ENCODE data around the gene PRKCD. TPM values are rescaled to one million over a fixed set of nuclear protein-coding genes. Genes with fewer than 3 reads are reported as not detected.

Gene PRKCD
- total RNA-seq (2014; rRNA removed; shearing (Covaris generic); ENCODE audit: low replicate concordance) = 22.7 and 27.9 TPM in 2 replicates

DNA sequence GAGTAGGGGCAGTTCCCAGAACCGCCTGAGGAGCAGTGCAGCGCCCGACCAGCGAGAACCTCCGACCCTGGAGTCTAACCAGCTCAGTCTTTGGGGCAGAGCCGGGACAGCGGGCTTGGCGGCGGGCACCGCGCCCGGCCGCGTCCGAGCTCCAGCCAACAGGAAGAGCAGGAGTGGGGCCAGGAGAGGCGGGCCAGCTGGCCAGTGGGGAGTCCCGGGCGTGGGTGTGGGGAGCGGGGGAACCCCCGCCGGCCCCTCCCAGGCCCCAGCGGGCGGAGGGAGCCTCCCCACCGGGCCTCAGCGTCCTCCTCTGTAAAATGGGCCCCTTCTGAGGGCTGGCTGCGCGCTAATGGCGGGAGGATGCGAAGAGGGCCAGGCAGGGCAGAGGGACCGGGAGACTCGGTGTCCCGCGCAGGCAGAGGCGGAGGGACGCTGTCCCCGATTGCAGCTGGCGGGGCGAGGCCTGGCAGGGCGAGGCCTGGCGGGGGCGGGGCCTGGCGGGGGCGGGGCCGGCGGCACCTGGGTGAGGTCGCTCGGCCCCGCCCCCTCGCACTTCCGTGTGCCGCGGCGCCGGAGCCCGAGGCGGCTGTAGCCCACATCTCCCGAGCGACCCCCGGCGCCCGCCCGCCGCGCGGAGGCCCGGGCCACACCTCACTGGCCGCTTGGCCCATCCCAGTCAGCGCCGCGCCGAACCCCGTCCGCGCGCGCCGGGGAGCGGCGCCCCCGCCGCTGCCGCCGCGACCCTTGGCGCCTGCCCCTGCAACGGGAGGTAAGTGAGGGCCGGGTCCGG lies at the start of gene PRKCD:
TSS of gene PRKCD (plus strand) at position 550 of the 790 bp plus-strand sequence. CDS start 17,214 bp downstream, outside the sequence.
- Histone ChIP-seq H3K9ac (ENCODE audit: low read length) (peak within 1 kb of the TSS; percentile 98), H3K9me2 (replicated peaks; ENCODE audit: insufficient read depth, low read length) (no peaks in the 10 kb centered on the region), H2AFZ (ENCODE audit: low read length) (no peak within 1 kb of the TSS), H3K27ac (ENCODE audit: low read length) (peak within 1 kb of the TSS; percentile 97), H3K79me2 (ENCODE audit: low read length) (peaks cover 44% of the 10 kb centered on the region), H3K9me3 (ENCODE audit: low read length) (no peaks in the 10 kb centered on the region), H3K4me3 (ENCODE audit: low read length) (peak within 1 kb of the TSS; percentile 81), H4K20me1 (ENCODE audit: insufficient read depth, low read depth, low read length) (peaks cover 22% of the 10 kb centered on the region; the same call in 1 of the 2 replicates), H3K4me1 (ENCODE audit: low read length) (peaks cover 84% of the 10 kb centered on the region), H3K36me3 (ENCODE audit: insufficient read depth, low read length) (no peaks in the 10 kb centered on the region), H3K4me2 (ENCODE audit: low read depth, low read length, poor library complexity, severe bottlenecking) (peak within 1 kb of the TSS; percentile 92), H3K27me3 (ENCODE audit: low read length) (no peaks in the 10 kb centered on the region)
- peak; percentile 94 for DNase-seq

DNA sequence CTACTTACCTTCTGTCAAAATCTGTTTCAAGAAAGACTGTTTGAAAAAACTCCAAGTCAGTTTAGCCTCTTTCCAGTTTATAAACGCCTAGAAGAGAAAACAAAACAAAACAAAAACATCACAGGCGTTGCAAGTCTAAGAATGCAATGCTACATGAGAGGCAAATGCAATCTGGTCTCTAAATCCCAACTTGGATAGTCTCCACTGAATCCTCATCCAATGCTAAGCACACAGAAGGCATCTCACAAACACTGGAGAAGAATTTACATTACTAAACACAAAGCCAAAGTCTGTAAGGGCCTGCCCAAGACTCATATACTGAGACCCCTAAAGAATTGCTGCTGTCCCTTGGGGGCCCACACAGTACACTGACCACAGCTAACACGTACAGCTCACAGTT lies 49.2 kb upstream of the PRKCD start:
- Histone ChIP-seq H3K4me1 (ENCODE audit: low read length) (peaks cover 7% of the 10 kb centered on the region; the same call in 1 of the 2 replicates), H3K9ac (ENCODE audit: low read length) (no peak overlapping the region), H3K4me2 (ENCODE audit: low read depth, low read length, poor library complexity, severe bottlenecking) (no peak overlapping the region), H3K4me3 (ENCODE audit: low read length) (no peak overlapping the region), H3K36me3 (ENCODE audit: insufficient read depth, low read length) (peaks cover 17% of the 10 kb centered on the region), H4K20me1 (ENCODE audit: insufficient read depth, low read depth, low read length) (no peaks in the 10 kb centered on the region), H3K27ac (ENCODE audit: low read length) (no peak overlapping the region), H3K9me3 (ENCODE audit: low read length) (no peaks in the 10 kb centered on the region), H2AFZ (ENCODE audit: low read length) (no peak overlapping the region), H3K27me3 (ENCODE audit: low read length) (no peaks in the 10 kb centered on the region), H3K9me2 (replicated peaks; ENCODE audit: insufficient read depth, low read length) (no peaks in the 10 kb centered on the region), H3K79me2 (ENCODE audit: low read length) (peaks cover 6% of the 10 kb centered on the region)
- no peak for DNase-seq

DNA sequence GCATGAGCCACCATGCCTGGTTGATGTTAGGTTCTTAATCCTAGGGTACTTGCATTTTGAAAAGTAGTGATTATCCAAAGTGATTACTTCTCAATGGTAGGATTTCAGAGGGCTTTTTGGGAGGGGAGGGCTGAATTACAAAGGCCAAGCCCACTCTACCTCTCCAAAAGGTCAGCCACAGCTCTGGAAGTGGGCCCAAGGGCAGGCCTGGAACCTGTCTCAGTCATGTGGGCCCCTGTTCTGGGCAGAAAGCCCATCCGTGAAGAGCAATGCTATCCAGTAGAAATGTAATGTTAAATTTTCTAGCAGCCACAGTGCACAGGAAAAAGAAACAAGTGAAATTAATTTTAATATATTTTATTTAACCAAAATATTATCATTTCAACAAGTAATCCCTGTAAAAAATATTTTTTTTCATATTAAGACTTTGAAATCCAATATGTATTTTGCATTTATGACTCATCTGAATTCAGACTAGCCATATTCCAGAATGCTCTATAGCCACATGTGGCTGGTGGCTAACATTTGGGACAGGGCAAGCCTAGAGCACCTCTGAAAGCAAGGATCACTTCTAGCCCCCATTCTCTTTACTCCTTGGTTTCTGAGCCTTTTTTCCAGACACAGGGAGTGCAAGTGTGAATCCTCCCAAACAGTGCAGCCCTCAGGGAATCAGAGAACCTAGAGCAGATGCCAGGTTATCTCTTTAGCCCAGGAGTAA lies 47.6 kb upstream of the PRKCD start:
- Histone ChIP-seq H3K4me1 (ENCODE audit: low read length) (peaks cover 7% of the 10 kb centered on the region; the same call in 1 of the 2 replicates), H3K36me3 (ENCODE audit: insufficient read depth, low read length) (peaks cover 31% of the 10 kb centered on the region), H3K9me2 (replicated peaks; ENCODE audit: insufficient read depth, low read length) (no peaks in the 10 kb centered on the region), H4K20me1 (ENCODE audit: insufficient read depth, low read depth, low read length) (no peaks in the 10 kb centered on the region), H3K27me3 (ENCODE audit: low read length) (no peaks in the 10 kb centered on the region), H3K9ac (ENCODE audit: low read length) (0 out of 2 replicates have a peak overlapping the region, but pooled peaks have one; percentile 29), H3K9me3 (ENCODE audit: low read length) (no peaks in the 10 kb centered on the region), H3K4me2 (ENCODE audit: low read depth, low read length, poor library complexity, severe bottlenecking) (no peak overlapping the region), H3K79me2 (ENCODE audit: low read length) (peaks cover 6% of the 10 kb centered on the region), H2AFZ (ENCODE audit: low read length) (no peak overlapping the region), H3K4me3 (ENCODE audit: low read length) (no peak overlapping the region), H3K27ac (ENCODE audit: low read length) (no peak overlapping the region)
- no peak for DNase-seq

DNA sequence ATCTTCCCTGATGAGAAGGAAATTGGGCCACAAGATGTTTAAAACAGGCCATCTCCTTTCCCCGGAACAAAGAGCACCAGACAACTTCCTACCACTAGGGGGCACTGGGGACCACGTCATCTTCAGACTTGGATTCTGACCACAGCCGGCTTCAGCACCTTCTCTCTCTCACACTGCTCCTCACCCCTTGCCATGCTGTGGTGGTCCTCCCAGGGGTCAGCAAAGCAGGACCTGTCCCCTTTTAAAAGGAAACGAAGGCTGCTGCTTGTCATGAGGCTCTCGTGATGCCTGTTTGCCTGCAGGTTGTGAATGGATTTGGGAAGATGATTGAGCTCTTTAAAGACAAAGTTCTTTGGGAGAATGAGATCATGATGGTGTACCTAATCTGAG lies 47.0 kb upstream of the PRKCD start:
- Histone ChIP-seq H3K27me3 (ENCODE audit: low read length) (no peaks in the 10 kb centered on the region), H3K4me1 (ENCODE audit: low read length) (peaks cover 7% of the 10 kb centered on the region; the same call in 1 of the 2 replicates), H3K27ac (ENCODE audit: low read length) (no peak overlapping the region), H3K36me3 (ENCODE audit: insufficient read depth, low read length) (peaks cover 34% of the 10 kb centered on the region), H3K9ac (ENCODE audit: low read length) (0 out of 2 replicates have a peak overlapping the region, but pooled peaks have one; percentile 29), H4K20me1 (ENCODE audit: insufficient read depth, low read depth, low read length) (no peaks in the 10 kb centered on the region), H3K9me3 (ENCODE audit: low read length) (no peaks in the 10 kb centered on the region), H3K4me2 (ENCODE audit: low read depth, low read length, poor library complexity, severe bottlenecking) (no peak overlapping the region), H3K4me3 (ENCODE audit: low read length) (no peak overlapping the region), H2AFZ (ENCODE audit: low read length) (no peak overlapping the region), H3K79me2 (ENCODE audit: low read length) (peaks cover 6% of the 10 kb centered on the region), H3K9me2 (replicated peaks; ENCODE audit: insufficient read depth, low read length) (no peaks in the 10 kb centered on the region)
- peak; percentile 94 for DNase-seq

DNA sequence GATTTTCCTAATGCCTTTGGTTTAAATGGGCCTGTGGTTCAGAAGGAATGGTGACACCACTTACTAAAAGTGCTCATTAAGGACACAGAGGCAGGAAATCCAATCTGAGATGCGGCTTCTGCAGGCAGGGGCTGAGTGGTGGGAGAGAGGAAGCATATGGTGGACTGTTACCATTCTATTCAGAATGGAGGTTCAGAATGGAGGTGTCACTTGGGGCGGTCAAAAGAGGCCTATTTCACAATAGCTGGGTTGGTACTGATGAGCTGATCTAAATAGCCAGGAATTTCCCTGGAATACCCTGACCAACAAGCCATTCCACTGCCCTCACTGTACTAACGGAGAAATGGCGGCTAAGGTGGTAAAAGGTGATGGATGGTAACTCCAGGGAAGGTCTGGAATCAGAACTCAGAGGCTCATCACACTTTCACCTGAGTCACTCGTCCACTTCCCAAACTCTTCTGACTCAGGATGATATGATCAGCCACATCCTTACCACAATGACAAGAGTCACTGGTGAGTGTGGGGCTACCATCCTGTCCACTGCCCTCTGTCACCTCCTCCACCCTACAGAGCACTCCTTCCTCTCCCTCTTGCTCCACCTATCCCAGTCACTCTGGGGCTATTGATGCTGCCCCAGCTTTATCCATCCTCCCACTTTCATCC lies 46.5 kb upstream of the PRKCD start:
- Histone ChIP-seq H4K20me1 (ENCODE audit: insufficient read depth, low read depth, low read length) (no peaks in the 10 kb centered on the region), H3K4me3 (ENCODE audit: low read length) (no peak overlapping the region), H3K4me2 (ENCODE audit: low read depth, low read length, poor library complexity, severe bottlenecking) (no peak overlapping the region), H3K9ac (ENCODE audit: low read length) (no peak overlapping the region), H3K27ac (ENCODE audit: low read length) (no peak overlapping the region), H3K4me1 (ENCODE audit: low read length) (peaks cover 7% of the 10 kb centered on the region; the same call in 1 of the 2 replicates), H2AFZ (ENCODE audit: low read length) (no peak overlapping the region), H3K27me3 (ENCODE audit: low read length) (no peaks in the 10 kb centered on the region), H3K9me3 (ENCODE audit: low read length) (no peaks in the 10 kb centered on the region), H3K36me3 (ENCODE audit: insufficient read depth, low read length) (peaks cover 36% of the 10 kb centered on the region), H3K79me2 (ENCODE audit: low read length) (peaks cover 6% of the 10 kb centered on the region), H3K9me2 (replicated peaks; ENCODE audit: insufficient read depth, low read length) (no peaks in the 10 kb centered on the region)
- no peak for DNase-seq

DNA sequence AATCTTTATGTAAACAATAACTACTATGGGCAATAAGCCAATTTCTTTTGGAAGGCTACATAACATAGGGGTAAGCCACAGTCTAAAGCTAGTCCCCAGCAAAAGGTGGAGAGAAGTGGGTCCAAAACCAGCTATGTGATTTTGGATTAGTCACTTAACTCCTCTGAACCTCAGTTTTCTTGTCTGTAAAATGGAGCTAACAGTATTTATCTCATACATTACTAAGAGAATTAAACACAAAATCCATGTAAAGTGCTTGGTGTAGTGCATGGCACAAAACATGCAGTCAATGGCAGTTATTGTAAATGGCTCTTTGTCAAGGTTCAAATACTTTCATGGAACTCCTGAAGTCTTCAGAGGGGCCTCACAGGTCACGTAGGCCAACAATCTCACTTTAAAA lies 44.1 kb upstream of the PRKCD start:
- Histone ChIP-seq H3K4me1 (ENCODE audit: low read length) (peaks cover 7% of the 10 kb centered on the region; the same call in 1 of the 2 replicates), H3K36me3 (ENCODE audit: insufficient read depth, low read length) (peaks cover 43% of the 10 kb centered on the region), H3K27ac (ENCODE audit: low read length) (no peak overlapping the region), H3K4me2 (ENCODE audit: low read depth, low read length, poor library complexity, severe bottlenecking) (no peak overlapping the region), H4K20me1 (ENCODE audit: insufficient read depth, low read depth, low read length) (no peaks in the 10 kb centered on the region), H3K9ac (ENCODE audit: low read length) (no peak overlapping the region), H3K27me3 (ENCODE audit: low read length) (no peaks in the 10 kb centered on the region), H3K4me3 (ENCODE audit: low read length) (no peak overlapping the region), H3K79me2 (ENCODE audit: low read length) (peaks cover 6% of the 10 kb centered on the region), H3K9me3 (ENCODE audit: low read length) (no peaks in the 10 kb centered on the region), H2AFZ (ENCODE audit: low read length) (no peak overlapping the region), H3K9me2 (replicated peaks; ENCODE audit: insufficient read depth, low read length) (no peaks in the 10 kb centered on the region)
- no peak for DNase-seq

DNA sequence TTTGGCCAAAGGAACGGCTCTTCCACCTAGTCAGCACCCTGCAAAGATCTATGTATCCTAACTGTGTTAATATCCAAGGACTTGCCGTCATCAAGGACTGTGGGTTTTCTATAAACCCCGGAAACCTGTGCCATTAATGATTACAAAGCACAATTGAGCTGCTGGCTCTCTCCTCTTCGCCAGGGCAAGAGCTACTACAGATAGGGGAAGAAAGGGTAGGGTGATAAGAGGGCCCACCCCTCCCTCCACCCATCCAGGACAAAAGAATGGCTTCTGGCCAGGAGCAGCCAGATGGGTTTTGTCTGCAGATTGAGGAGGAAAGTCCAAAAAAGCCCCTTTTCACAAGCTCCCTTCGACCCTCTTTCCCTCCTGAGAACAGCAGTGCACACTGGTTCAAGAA lies 40.7 kb upstream of the PRKCD start:
- no peaks in the 10 kb centered on the region for H3K9me3 ChIP-seq (ENCODE audit: low read length)
- no peak overlapping the region for H2AFZ ChIP-seq (ENCODE audit: low read length)
- no peaks in the 10 kb centered on the region for H4K20me1 ChIP-seq (ENCODE audit: insufficient read depth, low read depth, low read length)
- H3K27me3 ChIP-seq (ENCODE audit: low read length) = no peaks in the 10 kb centered on the region
- no peak overlapping the region for H3K9ac ChIP-seq (ENCODE audit: low read length)
- no peaks in the 10 kb centered on the region for H3K9me2 ChIP-seq (replicated peaks; ENCODE audit: insufficient read depth, low read length)
- H3K36me3 ChIP-seq (ENCODE audit: insufficient read depth, low read length) = peaks cover 49% of the 10 kb centered on the region
- no peak overlapping the region for H3K27ac ChIP-seq (ENCODE audit: low read length)
- no peak overlapping the region for H3K4me3 ChIP-seq (ENCODE audit: low read length)
- H3K4me2 ChIP-seq (ENCODE audit: low read depth, low read length, poor library complexity, severe bottlenecking) = no peak overlapping the region
- no peak for DNase-seq
- H3K4me1 ChIP-seq (ENCODE audit: low read length) = no peaks in the 10 kb centered on the region
- no peaks in the 10 kb centered on the region for H3K79me2 ChIP-seq (ENCODE audit: low read length)
